ENCODE measurements around the gene LACRT. TPM values are rescaled to one million over a fixed set of nuclear protein-coding genes. Genes with fewer than 3 reads are reported as not detected.
"Not testable (repeated sequence)": the region's sequence is repeated elsewhere in the genome, so short reads cannot be mapped to it uniquely, and the experiment has no call there.

The LACRT gene
- not detected for total RNA-seq
- long read RNA-seq = 0 reads

DNA sequence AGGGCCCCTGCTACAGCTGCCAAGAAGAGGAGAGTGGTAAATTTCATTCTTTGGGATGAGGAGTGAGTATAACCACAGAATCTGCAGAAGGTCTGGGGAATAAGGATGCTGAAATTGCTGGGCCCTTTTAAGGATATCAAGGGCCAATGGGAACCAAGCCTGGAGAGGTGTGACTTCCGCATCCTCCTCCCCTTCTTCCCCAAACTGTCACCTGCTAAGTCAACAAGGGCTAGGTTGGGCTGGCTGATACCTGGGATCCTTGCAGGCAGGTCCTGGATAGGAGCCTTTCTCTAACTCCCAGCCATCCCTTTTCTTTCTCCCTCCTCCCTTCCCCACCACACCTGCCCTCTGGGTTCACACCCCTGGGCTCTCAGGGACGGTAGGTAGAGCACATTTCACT is at the start of gene LACRT:
Gene LACRT (minus strand): TSS at position 101 of the 400 bp plus-strand sequence. CDS start 54 bp downstream, at position 47.
- intact Hi-C loops (cut with DNase I) = no loop called here
- ATAC-seq (no peak), DNase-seq (no peak)

GRCh38 chr12:54683398-54683797 is 48.7 kb upstream of the LACRT start:
- ATAC-seq (no peak), DNase-seq (no peak)
- intact Hi-C loops (cut with DNase I) = no loop called here

- DNase-seq (no peak), ATAC-seq (no peak)
- intact Hi-C loops (cut with DNase I) = no loop called here
Observed at GRCh38 chr12:54682674-54683073, 48.0 kb upstream of the LACRT start.

- no peak for ATAC-seq
Observed at GRCh38 chr12:54680374-54680773, 45.7 kb upstream of the LACRT start.

DNA sequence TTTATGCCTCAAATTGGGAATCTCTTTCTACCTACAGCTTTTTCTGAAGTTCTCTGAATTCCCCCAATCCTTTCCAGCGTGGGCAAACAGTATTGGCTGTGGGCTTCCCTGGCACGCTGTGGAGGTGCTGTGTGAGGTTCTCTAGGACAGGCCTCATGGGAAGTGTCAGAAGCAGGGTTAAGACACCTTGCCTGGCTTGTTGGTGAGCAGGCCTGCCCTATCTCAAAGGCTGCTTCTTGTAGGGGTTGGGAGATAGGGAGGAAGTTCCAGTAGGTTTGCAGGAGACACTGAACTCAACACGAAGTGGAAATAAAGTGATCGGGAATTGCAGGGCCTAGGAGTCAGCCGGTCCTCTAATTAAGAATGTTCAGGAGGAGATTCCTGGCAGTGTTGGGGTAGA is 43.4 kb upstream of the LACRT start:
- DNase-seq = no peak
- intact Hi-C loops (cut with DNase I) = no loop called here

More at GRCh38 chr12:54680374-54680773, 45.7 kb upstream of the LACRT start:
- intact Hi-C loops (cut with DNase I) = no loop called here
- DNase-seq = no peak

GRCh38 chr12:54667945-54668344 is 33.2 kb upstream of the LACRT start:
- intact Hi-C loops (cut with DNase I) = no loop called here
- ATAC-seq (no peak), DNase-seq (no peak)

More for the DNA sequence above, 43.4 kb upstream of the LACRT start:
- no peak for ATAC-seq

DNA sequence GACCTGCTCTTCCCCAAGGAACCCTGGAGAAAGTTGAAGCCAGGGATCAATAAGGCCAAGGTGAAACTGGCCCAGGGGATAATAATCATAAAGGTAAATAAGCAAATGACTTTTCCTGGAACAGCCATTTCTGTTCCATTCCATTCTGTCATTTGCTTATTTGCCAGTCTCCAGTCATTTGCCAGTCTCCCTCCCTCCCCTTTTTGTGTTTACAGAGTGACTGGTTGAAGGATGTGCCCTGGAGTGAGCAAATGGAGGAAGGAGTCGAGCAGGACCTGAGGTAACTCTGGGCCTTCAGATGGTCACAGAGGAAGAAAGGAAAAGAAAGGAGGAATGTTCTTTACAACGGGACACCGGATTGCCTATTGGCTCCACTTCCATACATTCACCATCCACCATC is 31.3 kb upstream of the LACRT start:
- no peak for ATAC-seq
- DNase-seq = no peak
- intact Hi-C loops (cut with DNase I) = no loop called here

DNA sequence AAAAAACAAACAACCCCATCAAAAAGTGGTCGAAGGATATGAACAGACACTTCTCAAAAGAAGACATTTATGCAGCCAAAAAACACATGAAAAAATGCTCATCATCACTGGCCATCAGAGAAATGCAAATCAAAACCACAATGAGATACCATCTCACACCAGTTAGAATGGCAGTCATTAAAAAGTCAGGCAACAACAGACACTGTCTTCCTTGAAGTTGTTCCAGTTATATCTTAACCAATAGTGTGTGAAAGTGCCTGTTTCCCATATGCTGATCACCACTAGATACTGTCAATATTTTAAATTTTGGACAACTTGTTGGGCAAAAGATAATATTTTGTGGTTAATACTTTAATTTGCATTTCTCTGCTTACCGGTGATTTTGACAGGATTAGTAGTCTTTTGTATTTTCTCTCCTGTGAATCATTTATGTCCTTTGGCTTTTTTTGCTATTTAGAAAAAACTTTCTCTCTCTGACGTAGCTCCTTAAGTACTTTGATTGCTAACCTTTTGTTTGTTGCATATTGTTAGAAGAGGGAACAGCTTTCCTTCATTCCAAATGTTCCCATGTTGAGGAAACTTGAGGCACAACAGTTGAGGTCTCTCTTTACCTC is 30.4 kb upstream of the LACRT start:
- intact Hi-C loops (cut with DNase I); ATAC-seq; DNase-seq: not testable (repeated sequence)

- intact Hi-C loops (cut with DNase I) = no loop called here
- DNase-seq = no peak
- ATAC-seq = no peak
Observed at GRCh38 chr12:54663603-54664002, 28.9 kb upstream of the LACRT start.

DNA sequence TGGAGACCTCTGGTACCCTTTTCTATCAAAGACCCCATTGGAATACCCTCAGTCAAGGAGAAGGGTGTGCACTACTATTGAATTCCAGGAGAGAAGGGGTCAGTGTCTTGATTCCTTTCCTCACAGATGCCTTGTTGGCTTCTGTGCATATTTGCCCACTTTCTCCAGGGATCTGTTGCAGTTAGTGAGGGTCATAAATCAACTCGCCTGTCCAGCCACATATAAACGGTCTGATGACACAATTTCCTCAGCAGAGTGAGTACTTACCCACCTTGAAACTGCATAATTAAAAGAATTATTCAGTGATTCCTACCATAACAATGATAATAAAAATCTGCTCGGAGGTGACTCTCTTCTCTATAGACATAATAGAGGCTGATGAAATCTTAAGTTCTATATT is 27.3 kb upstream of the LACRT start:
- intact Hi-C loops (cut with DNase I) = no loop called here
- ATAC-seq (no peak), DNase-seq (no peak)

- no peak for ATAC-seq
- intact Hi-C loops (cut with DNase I) = no loop called here
Observed at GRCh38 chr12:54661048-54661447, 26.4 kb upstream of the LACRT start.

DNA sequence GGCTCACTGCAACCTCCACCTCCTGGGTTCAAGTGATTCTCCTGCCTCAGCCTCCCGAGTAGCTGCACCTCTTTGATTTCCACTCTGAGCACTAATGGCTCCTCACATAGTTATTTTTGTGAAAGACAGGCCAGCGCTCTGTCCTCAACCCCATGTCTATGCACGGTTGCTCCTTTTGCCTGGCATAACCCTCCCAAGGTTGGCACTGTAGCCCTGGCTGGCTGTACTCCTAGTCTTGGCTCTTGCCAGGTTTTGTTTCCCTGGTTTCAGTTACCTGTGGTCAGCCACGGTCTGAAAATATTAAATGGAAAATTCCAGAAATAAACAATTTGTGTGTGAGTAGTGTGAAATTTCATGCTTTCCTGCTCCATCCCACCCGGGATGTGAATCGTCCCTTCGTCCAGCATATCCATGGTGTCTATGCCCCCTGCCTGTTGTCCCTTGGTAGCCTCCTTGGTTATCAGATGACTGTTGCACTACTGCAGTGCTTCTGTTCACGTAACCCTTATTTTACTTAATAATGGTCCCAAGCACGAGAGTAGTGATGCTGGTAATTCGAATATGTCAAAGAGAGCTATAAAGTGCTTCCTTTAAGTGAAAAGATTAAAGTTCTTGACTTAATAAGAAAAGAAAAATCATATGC is 25.7 kb upstream of the LACRT start:
- DNase-seq (no peak), ATAC-seq (no peak)
- intact Hi-C loops (cut with DNase I) = no loop called here

More at GRCh38 chr12:54661048-54661447, 26.4 kb upstream of the LACRT start:
- DNase-seq = no peak

DNA sequence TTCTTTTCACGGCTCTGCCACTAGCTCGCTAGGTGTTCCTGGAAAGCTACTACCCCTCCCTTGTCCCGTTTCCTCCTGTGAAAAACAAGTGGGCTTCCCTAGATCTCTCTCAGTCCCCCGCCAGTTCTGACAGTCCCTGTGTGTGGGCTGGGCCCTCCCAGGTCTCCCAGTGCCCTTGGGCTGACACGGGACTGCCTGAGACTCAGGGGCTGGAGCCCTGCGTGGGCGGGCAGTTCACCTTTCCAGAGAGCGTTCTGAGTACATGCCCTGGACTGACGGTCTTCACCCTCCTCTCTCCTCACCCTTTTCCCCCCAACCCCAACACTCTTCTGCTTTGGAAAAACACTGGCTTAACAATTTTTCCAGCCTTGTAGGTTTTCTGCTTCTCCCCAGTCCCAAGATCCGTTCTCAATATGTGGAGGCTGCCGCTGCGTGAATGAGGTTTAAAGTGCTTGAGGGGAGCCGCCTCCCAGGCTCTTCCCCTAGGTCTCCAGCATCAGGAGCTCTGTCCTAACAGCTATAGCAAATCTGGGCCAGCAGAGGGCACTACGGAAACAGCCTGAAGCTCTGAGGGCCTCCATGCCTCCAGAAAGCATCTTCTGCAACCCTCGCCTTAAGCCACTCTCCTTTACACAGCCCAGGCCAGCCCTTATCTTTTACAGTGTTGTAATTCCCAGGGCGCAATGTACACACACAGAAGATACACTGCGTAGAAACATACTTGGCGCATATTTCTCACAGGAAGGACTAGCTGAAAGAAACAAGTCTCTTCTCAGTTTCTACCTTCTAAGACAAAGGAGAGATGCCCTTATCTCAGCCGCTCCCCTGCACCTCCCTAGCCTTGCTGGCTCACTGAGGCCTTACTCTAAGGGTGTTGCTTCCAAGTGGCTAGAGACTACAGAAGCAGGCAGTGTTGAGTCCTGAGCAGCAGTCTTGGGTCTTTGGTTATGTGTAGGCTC is 23.9 kb upstream of the LACRT start:
- ATAC-seq (no peak), DNase-seq (no peak)
- intact Hi-C loops (cut with DNase I) = no loop called here

GRCh38 chr12:54657105-54657607 is 22.5 kb upstream of the LACRT start:
- DNase-seq (no peak), ATAC-seq (no peak)
- intact Hi-C loops (cut with DNase I) = no loop called here

DNA sequence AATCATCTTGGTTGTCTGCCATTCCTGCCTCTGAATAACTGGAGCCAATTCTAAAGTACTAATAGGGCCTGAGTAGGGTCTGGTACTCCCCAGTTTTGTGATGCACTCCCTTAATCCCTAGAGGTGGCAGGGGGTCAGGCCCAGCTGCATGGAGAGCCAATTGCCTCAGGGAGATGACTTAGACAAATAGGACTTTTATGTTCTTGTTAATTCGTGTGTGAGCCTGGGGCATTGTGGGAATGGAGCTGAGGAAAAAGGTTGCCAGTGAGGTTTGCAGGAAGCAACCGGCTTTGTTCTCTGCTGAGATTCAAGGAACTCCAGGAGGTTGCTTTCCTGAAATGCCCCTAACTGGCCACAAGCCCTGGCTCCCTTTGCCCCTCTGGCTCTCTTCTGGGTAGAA is 20.2 kb upstream of the LACRT start:
- intact Hi-C loops (cut with DNase I) = no loop called here
- no peak for DNase-seq
- no peak for ATAC-seq

DNA sequence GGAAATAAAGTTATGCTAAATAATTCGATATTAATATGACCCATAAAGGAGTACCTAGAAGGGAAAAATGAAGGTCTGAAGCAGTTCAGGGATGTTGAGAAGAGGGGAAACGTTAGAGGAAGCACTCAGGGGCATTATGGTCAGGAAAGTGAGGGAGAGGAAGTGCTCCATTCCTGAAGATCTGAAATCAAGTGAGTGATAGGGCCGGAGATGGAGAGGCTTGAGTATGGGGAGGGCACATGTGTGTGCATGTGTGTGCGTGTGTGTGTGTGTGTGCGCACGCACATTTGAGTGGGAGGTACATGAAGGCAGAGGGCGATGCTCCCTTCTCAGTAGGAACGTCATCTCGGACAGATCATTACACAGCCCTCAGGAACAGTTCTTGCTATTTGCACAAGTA is 18.3 kb upstream of the LACRT start:
- intact Hi-C loops (cut with DNase I) = no loop called here
- DNase-seq = no peak
- ATAC-seq = no peak

DNA sequence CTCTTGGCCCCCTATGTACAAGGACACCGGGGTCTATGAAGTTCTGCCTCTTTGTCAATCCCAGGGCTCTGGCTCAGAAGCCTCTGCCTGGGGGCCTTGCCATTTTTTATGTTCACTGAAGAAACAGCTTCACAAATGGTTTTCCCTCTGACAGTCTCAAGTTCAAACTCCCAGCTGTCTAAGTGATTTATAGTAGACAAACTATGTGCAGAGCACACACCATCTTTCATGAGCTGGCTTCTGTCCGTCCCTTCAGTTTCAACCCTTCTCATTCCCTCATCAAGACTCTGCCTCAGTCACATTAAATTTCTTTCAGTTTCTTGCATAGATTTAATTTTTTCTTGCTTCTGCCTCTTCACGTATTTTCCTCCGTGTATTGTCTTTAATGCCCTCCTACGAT is 16.2 kb upstream of the LACRT start:
- ATAC-seq (no peak), DNase-seq (no peak)
- intact Hi-C loops (cut with DNase I) = no loop called here

- peak in 1 of 2 donors; percentile 57 for ATAC-seq
- no peak for DNase-seq
- intact Hi-C loops (cut with DNase I) = no loop called here
Observed at GRCh38 chr12:54650409-54650808, 15.7 kb upstream of the LACRT start.

- intact Hi-C loops (cut with DNase I) = no loop called here
- no peak for DNase-seq
- ATAC-seq = no peak
Observed at GRCh38 chr12:54649825-54650224, 15.1 kb upstream of the LACRT start.

- DNase-seq = no peak
- intact Hi-C loops (cut with DNase I) = no loop called here
- ATAC-seq = no peak
Observed at GRCh38 chr12:54648265-54648664, 13.6 kb upstream of the LACRT start, which contains the start of gene DCD. Gene DCD (minus strand): TSS chr12:54648365. CDS start chr12:54648303, 62 bp downstream.
